Osteocyte (in vitro differentiated cells): ENCODE results near the gene TRIM23. TPM values are rescaled to one million over a fixed set of nuclear protein-coding genes. Genes with fewer than 3 reads are reported as not detected.

ENCODE experiments used
- DNase-seq: peaks from one replicate; pipeline ENCODE4 v3.0.0; 2021; ENCODE audit warnings: mixed read lengths; ENCODE audit not compliant: unreplicated experiment; ENCODE audit errors: extremely low spot score
- H3K27ac Mint-ChIP-seq: one replicate; pipeline ENCODE4 v1.8.0; 2021; ENCODE audit warnings: mild to moderate bottlenecking, mixed read lengths; ENCODE audit not compliant: unreplicated experiment
- H3K27me3 Mint-ChIP-seq: one replicate; pipeline ENCODE4 v1.8.0; 2021; ENCODE audit warnings: mixed read lengths; ENCODE audit not compliant: unreplicated experiment
- H3K36me3 Mint-ChIP-seq: one replicate; pipeline ENCODE4 v1.8.0; 2021; ENCODE audit warnings: mixed read lengths; ENCODE audit not compliant: unreplicated experiment
- H3K4me1 Mint-ChIP-seq: one replicate; pipeline ENCODE4 v1.8.0; 2021; ENCODE audit warnings: mixed read lengths; ENCODE audit not compliant: unreplicated experiment
- H3K4me3 Mint-ChIP-seq: one replicate; pipeline ENCODE4 v1.8.0; 2021; ENCODE audit warnings: mild to moderate bottlenecking, moderate library complexity, mixed read lengths; ENCODE audit not compliant: unreplicated experiment
- H3K9me3 Mint-ChIP-seq: one replicate; pipeline ENCODE4 v1.8.0; 2021; ENCODE audit warnings: mixed read lengths; ENCODE audit not compliant: unreplicated experiment
- CTCF ChIP-seq: fragments of 200-600 bp; sonication (generic); IDR thresholded peaks from 2 replicates; pipeline ENCODE4 v1.5.0; 2021; ENCODE audit warnings: antibody characterized with exemption, mild to moderate bottlenecking, moderate library complexity
- total RNA-seq: library from RNA; stranded (reverse); gene quantifications from 2 replicates; pipeline ENCODE4 v1.2.1, GENCODE V29; 2021

The TRIM23 gene
- total RNA-seq, 1 donor from 2014 or later, result 21.5 TPM

- Mint-ChIP-seq H3K27me3 (no peaks in the 10 kb centered on the region), H3K4me1 (peaks cover 1% of the 10 kb centered on the region), H3K9me3 (no peaks in the 10 kb centered on the region), H3K36me3 (peaks cover 5% of the 10 kb centered on the region), H3K4me3 (no peak overlapping the region), H3K27ac (no peak overlapping the region)
- DNase-seq, result no peak
- TF ChIP-seq CTCF, result no peak
These were observed 78.0 kb downstream of the TRIM23 start for GRCh38 chr5:65546141-65546540.

- no peak for DNase-seq
- Mint-ChIP-seq H3K27me3 (no peaks in the 10 kb centered on the region), H3K4me1 (peaks cover 1% of the 10 kb centered on the region), H3K27ac (no peak overlapping the region), H3K4me3 (no peak overlapping the region), H3K36me3 (peaks cover 2% of the 10 kb centered on the region), H3K9me3 (no peaks in the 10 kb centered on the region)
- TF ChIP-seq CTCF, result no peak
These were observed 79.7 kb downstream of the TRIM23 start for GRCh38 chr5:65544473-65544872.

GRCh38 chr5:65539827-65540226 is 84.3 kb downstream of the TRIM23 start:
- no peaks in the 10 kb centered on the region for H3K27me3 Mint-ChIP-seq
- no peaks in the 10 kb centered on the region for H3K9me3 Mint-ChIP-seq
- no peak for DNase-seq
- peaks cover 5% of the 10 kb centered on the region for H3K36me3 Mint-ChIP-seq
- TF ChIP-seq CTCF, result no peak
- H3K4me1 Mint-ChIP-seq, result no peaks in the 10 kb centered on the region
- no peak overlapping the region for H3K4me3 Mint-ChIP-seq
- H3K27ac Mint-ChIP-seq, result no peak overlapping the region

Other genes with a start within 250 kb of the TRIM23 start
- 4.7 and 6.6 TPM in 2 replicates for gene ADAMTS6, start 142.4 kb downstream of the TRIM23 start, total RNA-seq
- 11.3 TPM in 2 replicates for gene CENPK, start 61.2 kb downstream of the TRIM23 start, total RNA-seq
- 28.6 and 33.2 TPM in 2 replicates for gene PPWD1, start 61.0 kb downstream of the TRIM23 start, total RNA-seq
- gene SHLD3, start 694 bp upstream of the TRIM23 start, total RNA-seq, result 2.4 and 3.8 TPM in 2 replicates
- gene TRAPPC13, start 694 bp upstream of the TRIM23 start, total RNA-seq, result 17.9 and 20.9 TPM in 2 replicates
- gene SGTB, start 97.8 kb upstream of the TRIM23 start, total RNA-seq, result 18.2 and 18.8 TPM in 2 replicates
- gene NLN, start 97.9 kb upstream of the TRIM23 start, total RNA-seq, result 40.3 and 42.7 TPM in 2 replicates